Stimulated activated CD8-positive, alpha-beta memory T cell treated with anti-CD3 and anti-CD28 coated beads, Interleukin-2, amount 100 ng/mL, for 1 hour (primary cell): ENCODE results near the gene DLG2.

Source experiments
- DNase-seq, 2 donors: peaks; one replicate each; pipeline ENCODE4 v3.0.0-alpha.2; 2020; ENCODE audit warnings: low read depth in 2 of 2

DLG2 gene

GRCh38 chr11:83583757-83584366, 2043.3 kb downstream of the DLG2 start:
- no peak for DNase-seq

DNA sequence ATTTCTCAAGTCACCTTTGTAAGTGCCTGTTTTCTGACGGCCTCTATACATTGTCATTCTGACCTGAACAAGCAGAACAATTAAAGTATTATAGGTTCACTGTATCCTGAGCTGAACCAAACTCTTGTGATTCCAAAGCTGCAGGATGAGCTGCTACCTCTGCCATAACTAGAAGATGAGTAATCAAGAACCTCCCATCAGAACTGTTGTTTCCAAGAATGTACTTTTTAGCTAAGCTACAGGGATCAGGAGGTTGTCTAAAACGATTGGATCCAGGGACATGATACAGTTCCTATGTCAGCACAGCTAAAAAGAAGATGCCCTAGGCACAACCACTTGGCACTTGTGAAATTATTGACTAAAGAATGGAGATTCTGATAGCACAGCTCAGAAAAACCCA, 2052.6 kb downstream of the DLG2 start:
- DNase-seq = no peak

DNA sequence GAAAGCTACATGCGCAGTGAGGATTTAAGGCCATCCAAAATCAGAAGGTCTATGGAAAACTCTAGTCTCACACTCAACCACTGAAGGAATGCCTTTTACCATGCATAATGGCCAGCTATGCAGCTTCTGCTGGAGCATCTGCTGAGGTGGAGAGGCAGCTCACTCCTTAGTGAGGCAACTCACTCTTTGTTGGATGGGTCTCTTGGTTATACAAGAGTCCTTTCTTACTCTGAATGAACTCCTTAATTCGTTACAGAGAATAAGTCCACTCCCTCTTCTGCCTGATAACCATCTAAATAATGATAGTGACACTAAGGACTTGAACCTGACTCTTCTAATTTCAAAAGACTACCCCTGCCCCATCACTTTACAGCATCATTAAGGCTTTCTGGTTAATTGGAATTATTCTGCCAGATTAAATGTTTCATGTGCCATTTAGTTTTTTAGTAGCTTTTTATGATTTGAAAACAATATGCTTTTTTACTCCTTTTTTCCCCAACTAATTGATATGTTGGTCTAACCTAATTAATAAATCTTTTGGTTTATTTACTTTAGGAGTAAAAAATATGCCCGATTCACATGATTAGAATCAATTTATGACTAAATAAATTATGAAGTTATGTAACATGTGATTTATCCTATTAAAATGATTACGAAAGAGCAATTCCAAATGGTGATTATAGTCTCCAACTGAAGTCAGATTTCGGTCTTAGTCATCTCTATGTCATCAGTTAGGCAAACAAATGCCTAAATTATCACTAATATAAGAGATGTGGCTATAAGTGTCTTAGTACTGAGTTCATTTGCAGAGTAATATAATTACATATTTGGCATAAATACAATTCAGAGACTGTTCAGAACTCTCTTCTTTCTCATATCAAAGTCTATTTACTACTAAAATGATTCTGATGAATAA, 2054.3 kb downstream of the DLG2 start:
- no peak for DNase-seq

DNA sequence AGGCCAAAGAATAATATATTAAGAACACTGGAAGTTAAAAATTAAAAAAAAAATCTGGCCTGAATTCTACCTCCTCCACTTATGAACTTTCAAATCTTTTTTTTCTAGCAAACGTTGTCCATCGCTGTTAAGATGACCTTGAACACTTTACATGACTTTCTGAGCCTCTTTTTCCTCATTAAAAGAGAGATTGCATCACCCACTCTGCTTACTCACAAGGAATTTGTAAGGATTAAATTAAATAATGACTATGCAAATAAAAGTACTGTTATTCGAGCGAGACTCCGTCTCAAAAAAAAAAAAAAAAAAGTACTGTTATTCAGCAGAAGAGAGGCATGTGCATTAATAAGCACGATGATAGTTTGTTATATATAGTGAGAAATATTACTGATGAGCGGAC, 2055.8 kb downstream of the DLG2 start:
- no peak for DNase-seq

DNA sequence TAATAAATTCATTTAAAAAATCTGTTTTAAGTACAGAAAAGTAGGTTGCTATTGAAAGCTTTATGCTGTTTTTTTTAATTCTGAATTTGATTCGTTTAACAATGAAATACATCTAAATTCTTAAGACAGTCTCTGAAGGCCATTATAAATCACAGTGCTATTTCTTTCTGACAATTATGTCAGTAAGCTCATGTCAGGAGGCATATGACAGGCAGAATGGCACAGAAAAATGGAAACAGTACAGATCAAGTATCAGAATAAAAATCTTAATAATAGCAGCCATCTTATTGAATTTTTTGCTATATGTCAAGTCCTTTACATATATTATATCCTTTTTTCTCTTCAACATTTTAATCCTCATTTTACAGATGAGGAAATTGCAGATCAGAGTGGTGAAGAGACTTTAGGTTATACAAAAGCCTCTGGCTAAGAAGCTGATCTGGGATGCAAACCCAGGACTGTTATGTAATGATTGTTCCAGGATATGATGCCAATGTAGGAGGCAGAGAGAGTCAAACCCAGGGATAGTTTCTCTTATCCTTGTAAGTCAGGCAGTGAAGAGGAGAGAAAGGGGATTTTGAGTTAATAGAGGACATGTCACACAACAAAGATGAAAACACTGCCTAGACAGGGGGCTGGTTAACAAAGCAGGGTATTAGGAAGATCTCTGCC, 2057.9 kb downstream of the DLG2 start:
- DNase-seq = no peak

GRCh38 chr11:83568516-83568915, 2058.6 kb downstream of the DLG2 start:
- no peak for DNase-seq

- no peak for DNase-seq
Observed at GRCh38 chr11:83566950-83567349, 2060.2 kb downstream of the DLG2 start.

GRCh38 chr11:83564870-83565269, 2062.3 kb downstream of the DLG2 start:
- no peak for DNase-seq

DNA sequence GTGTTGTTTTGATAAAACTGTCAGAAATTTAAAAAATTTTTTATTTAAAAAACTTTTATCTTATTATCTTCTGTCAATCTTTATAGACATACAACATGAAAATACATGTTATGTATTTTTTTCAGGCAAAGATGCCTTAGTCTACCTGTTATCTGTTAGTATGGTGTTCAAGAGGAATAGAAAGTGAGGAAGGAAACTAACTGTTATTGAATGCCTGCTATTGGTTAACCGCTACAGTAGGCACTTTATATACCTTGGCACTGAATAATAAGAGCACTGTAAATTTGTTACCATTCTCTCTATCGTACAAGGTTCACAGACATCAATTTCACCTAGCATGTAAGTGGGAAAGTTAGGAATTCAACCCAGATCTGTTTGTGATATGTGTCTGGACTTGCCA, 2068.9 kb downstream of the DLG2 start:
- DNase-seq = no peak

GRCh38 chr11:83557653-83558052, 2069.5 kb downstream of the DLG2 start:
- DNase-seq = no peak

GRCh38 chr11:83554876-83555275, 2072.3 kb downstream of the DLG2 start:
- DNase-seq = no peak

GRCh38 chr11:83549984-83550667, 2077.0 kb downstream of the DLG2 start:
- no peak for DNase-seq

- no peak for DNase-seq
Observed at GRCh38 chr11:83546368-83546767, 2080.8 kb downstream of the DLG2 start.

DNA sequence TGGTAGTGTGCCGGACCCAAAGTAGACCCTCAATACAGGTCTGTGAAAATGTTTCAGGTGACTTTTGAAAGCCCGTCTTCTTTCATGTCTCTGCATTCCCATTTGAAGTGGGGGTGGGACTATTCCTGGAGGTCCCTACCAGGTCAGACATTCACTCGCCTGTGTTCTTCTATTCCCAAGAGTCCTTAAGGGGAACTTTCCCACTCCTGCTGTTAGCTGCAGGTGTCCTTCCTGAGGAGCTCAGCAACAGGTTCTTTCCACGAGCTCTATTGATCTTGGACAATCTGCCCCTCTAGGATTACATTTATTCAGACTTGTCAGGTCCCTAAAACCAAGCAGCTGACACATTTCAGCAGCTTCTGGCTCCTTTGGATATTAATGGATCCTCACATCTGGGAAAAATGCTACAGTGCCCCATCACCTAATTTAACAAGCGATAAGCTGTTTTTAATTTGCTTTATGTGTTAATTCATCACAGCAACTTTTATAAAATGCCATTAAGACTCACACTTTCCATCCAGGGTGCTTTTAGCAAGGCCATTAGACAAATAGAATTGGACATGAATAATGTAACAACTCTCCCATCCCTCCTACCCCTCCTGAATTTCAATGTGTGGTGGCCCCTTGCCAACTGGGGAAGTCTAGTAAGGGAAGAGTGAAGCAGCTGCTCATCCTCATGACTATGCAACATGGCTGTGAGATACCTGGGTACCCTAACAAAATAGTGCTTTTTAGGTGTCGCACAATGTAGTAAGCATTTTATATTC, 2081.5 kb downstream of the DLG2 start:
- no peak for DNase-seq

GRCh38 chr11:83544846-83545245, 2082.3 kb downstream of the DLG2 start:
- no peak for DNase-seq

GRCh38 chr11:83543706-83544439, 2083.3 kb downstream of the DLG2 start:
- no peak for DNase-seq

DNA sequence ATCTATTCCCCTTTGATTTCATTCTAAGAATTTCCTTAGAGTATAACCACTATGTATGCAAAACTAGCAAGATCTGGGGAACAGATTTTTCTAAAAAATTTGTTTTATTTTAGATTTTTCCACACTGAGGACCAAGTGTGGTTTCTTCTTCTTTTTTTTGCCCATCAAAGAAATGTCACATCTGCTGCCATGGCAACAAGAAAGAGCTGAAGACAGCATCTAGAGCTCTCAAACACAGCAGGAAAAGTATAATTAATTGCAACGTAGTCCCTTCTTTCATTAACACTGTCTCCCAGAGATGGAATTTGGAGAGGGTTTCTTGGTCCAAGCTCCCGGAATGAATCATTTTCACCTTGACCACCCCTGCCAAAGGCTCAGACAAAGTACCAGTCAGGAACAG, 2084.3 kb downstream of the DLG2 start:
- no peak for DNase-seq

- DNase-seq = no peak
Observed at GRCh38 chr11:83540728-83541127, 2086.4 kb downstream of the DLG2 start.

- no peak for DNase-seq
Observed at GRCh38 chr11:83540112-83540675, 2086.9 kb downstream of the DLG2 start.

GRCh38 chr11:83538286-83538685, 2088.9 kb downstream of the DLG2 start:
- no peak for DNase-seq
